ENCODE results near the gene EHD4. TPM values are rescaled to one million over a fixed set of nuclear protein-coding genes. Genes with fewer than 3 reads are reported as not detected.

EHD4 gene
- polyA plus RNA-seq, 1 of the 3 experiments (the other 2 are of a cell fraction): 17.5 TPM

- CTCF ChIA-PET: interaction anchor here (1.2 to 1.3 kb wide), 2 partner anchors 14 to 36 kb away, joined by 3 read pairs; no protein-coding TSS in a partner anchor
- Histone ChIP-seq H3K4me2 (no peak overlapping the region), H3K9me2 (no peaks in the 10 kb centered on the region), H2AFZ (ENCODE audit: low read depth) (no peak overlapping the region), H3K27me3 (ENCODE audit: insufficient read depth) (no peaks in the 10 kb centered on the region), H3K9ac (no peak overlapping the region), H3K79me2 (ENCODE audit: insufficient read depth) (no peaks in the 10 kb centered on the region), H3K4me3 (ENCODE audit: low read depth in 2 of 2, low read length in 1 of 2) (no peak overlapping the region), H3K27ac (ENCODE audit: low read depth in 2 of 2, low read length in 1 of 2) (no peak overlapping the region), H4K20me1 (ENCODE audit: insufficient read depth) (no peaks in the 10 kb centered on the region), H3F3A (replicated peaks; ENCODE audit: insufficient read depth) (no peaks in the 10 kb centered on the region), H3K9me3 (no peaks in the 10 kb centered on the region), H3K4me1 (ENCODE audit: control insufficient read depth in 1 of 2, insufficient read depth in 2 of 2, low read depth in 1 of 2, low read length in 1 of 2) (peaks cover 0 to 12% of the 10 kb centered on the region in 2 experiments; a peak in 1 of 4 replicates), H3K36me3 (replicated peaks in 1 of 2; ENCODE audit: control insufficient read depth in 1 of 2, insufficient read depth in 2 of 2, low read length in 1 of 2) (peaks cover 0 to 12% of the 10 kb centered on the region in 2 experiments)
- TF ChIP-seq FOXJ3 (CRISPR knock-in tag; IDR thresholded peaks at IDR 0.05) (no peak), GABPA (IDR thresholded peaks at IDR 0.05; ENCODE audit: low read depth) (no peak), RXRA (IDR thresholded peaks at IDR 0.05; ENCODE audit: borderline replicate concordance, low read depth) (no peak), IRF3 (IDR thresholded peaks at IDR 0.05; ENCODE audit: low read depth, low read length) (no peak), NFIC (IDR thresholded peaks at IDR 0.05; ENCODE audit: borderline replicate concordance) (no peak), ZBTB33 (IDR thresholded peaks at IDR 0.05; ENCODE audit: borderline replicate concordance, low read depth) (no peak), REST (IDR thresholded peaks at IDR 0.05; ENCODE audit: low read depth, low read length) (no peak), NRF1 (IDR thresholded peaks at IDR 0.05; ENCODE audit: low read depth, low read length) (no peak), USF2 (IDR thresholded peaks at IDR 0.05; ENCODE audit: borderline replicate concordance, low read depth, low read length) (no peak), MXI1 (IDR thresholded peaks at IDR 0.05; ENCODE audit: low read depth, low read length) (no peak), RCOR1 (IDR thresholded peaks at IDR 0.05; ENCODE audit: low read length) (no peak), TEAD4 (IDR thresholded peaks at IDR 0.05; ENCODE audit: borderline replicate concordance, insufficient read depth) (no peak), TCF12 (IDR thresholded peaks at IDR 0.05) (no peak), FOXM1 (IDR thresholded peaks at IDR 0.05; ENCODE audit: low read depth) (no peak), MAX (IDR thresholded peaks at IDR 0.05; ENCODE audit: low read depth) (no peak), RFX5 (IDR thresholded peaks at IDR 0.05; ENCODE audit: low read length) (no peak), SIN3A (IDR thresholded peaks at IDR 0.05; ENCODE audit: borderline replicate concordance, low read depth, low read length) (no peak), GATA2 (CRISPR knock-in tag; IDR thresholded peaks at IDR 0.05) (no peak)
- POLR2A ChIA-PET: no interaction called here
- DNase-seq: no peak
- WGBS (ENCODE audit: low lambda C conversion rate): 95% methylated on average over 9 of the region's 9 CpGs
Measured at GRCh38 chr15:41847981-41848380, 124.4 kb downstream of the EHD4 start.

Measured in SK-N-SH (cell line).